ENCODE measurements around the gene NCS1. TPM values are rescaled to one million over a fixed set of nuclear protein-coding genes. Genes with fewer than 3 reads are reported as not detected.
A peak's percentile ranks its signal among the peaks of the same experiment; 100 is the strongest.
"Not testable (repeated sequence)": the region's sequence is repeated elsewhere in the genome, so short reads cannot be mapped to it uniquely, and the experiment has no call there.

Gene NCS1
- total RNA-seq, 1 donor, result 0.27 TPM

- no peak for DNase-seq (ENCODE audit: low read depth in 2 of 3, low spot score in 2 of 3)
Measured at GRCh38 chr9:130259044-130259443, 86.8 kb downstream of the NCS1 start.

DNA sequence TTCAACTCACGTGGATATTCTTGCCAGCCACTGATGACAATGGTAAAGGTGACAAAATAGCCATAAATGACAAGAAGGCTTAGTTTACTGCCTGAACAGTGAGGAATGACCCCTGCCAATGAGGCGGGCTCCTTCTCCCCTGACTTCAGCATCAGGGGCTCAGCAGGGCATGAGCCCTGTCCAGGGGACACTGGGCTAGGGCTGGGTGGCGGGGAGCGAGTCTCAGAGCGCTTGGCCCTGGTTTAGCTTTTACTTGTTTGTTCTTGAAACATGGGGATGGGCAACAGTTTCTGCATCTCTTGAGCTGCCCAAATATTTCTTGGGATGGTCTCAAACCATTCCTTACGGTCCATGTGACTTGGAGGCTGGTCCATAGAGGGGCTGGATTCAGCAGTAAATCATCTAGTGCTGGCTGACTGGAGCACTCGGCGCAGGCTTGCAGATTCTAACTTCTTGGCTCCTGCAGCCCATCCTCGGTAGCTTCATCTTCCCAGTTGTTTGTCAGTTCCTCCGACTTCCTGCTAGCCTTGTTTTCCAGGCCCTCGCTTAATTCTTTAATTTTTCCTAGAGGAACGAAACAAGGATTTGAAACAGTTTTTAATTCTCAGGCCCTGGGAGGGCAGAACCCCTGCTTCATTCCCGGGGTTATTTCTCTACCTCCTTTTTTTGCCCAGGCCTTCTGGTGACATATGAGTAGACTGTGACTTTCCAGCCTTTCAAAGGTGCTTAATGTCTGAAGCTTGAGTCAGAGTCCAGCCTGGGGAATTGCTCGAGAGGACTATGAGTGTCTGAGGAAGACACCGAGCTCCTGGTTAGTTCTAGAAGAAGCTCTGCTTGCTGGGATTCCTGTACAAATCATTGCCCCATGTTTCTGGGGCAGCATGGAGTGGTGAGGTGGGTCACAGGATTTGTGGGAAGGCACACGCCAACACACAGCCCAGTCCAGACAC is 88.9 kb downstream of the NCS1 start:
- no peak for DNase-seq (ENCODE audit: low read depth in 2 of 3, low spot score in 2 of 3)

GRCh38 chr9:130262061-130262745 is 90.0 kb downstream of the NCS1 start:
- no peak for DNase-seq (ENCODE audit: low read depth in 2 of 3, low spot score in 2 of 3)

- DNase-seq (ENCODE audit: low read depth in 2 of 3, low spot score in 2 of 3), result no peak
Measured at GRCh38 chr9:130262771-130263170, 90.6 kb downstream of the NCS1 start.

DNA sequence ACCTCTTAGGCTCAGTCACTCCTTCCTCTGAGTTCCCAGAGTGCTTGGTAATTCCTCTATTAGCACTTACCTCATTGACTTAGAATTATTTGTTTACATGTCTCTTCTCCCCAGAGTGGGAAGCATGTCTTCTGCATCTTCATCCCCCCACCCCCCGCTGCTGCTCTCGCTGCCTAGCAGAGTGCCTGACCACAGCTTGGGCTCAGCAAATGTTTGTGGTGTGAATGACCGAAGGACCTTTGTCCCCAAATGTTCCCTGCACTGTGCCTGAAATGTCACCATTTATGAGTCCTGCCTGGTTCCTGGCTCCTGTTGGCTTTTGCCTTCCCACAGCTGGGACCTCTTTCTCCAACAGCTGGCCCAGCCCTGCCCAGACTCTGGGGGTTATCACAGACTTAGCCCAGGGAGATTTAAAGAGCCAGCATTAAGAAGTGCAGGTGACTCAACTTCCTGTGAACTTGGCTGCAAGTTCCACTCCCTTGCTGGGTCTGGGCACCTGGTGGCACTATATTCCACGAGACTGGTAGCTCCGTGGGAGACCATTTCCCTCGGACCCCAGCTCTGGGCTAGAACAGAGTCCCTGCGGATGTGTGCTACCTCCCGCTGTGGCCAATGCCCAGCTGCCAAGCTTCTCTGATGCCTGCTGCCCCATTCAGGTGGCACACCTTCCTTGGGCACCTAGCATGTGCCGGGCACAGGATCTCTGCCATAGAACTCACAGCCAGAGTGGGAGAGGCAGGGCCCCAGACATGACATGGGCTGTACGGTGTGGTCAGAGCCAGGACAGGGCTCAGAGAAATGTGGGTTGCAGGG is 91.6 kb downstream of the NCS1 start:
- no peak for DNase-seq (ENCODE audit: low read depth in 2 of 3, low spot score in 2 of 3)

DNA sequence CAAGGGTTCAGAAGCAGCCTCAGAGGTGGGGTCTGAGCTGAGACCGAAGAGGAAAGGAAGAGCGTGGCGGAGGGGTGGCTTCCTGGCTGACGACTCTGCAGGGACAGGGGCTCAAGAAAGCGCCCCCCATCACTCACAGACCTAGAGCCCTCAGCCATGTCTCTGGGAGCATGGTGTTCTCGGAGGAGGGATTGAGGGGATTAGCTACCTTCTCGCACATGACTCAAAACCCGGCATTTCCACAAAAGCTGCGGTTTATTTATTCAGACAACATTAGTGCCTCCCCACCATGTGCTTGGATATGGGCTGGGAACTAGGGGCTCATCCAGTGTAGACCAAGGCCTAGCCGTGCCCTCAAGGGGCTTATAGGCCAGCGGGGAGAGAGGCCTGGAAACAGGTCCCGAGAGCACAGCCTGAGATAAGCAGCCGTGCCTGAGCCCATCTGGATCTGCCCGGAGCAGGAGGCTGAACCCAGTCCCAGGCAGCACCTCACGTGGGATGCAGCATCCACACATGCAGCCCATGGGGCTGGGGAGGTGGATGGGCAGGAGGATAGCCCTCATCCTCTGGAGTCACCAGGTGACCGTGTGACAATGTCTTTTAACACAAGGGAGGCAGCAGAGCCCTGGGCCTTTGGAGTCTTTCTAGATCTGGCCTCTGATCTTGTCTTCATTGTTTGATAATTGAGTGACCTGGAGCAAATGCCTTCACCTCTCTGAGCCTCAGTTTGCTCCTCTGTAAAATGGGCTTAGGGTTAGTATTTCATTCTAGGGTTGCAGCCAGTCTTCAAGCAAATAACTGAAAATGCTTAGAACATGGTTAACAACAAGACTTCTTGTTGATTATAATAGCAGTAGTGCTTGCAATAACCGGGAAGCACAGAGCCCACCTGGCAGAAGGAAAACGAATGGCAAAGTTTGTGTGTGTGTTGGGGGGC is 92.5 kb downstream of the NCS1 start:
- DNase-seq (ENCODE audit: low read depth in 2 of 3, low spot score in 2 of 3), result no peak

DNA sequence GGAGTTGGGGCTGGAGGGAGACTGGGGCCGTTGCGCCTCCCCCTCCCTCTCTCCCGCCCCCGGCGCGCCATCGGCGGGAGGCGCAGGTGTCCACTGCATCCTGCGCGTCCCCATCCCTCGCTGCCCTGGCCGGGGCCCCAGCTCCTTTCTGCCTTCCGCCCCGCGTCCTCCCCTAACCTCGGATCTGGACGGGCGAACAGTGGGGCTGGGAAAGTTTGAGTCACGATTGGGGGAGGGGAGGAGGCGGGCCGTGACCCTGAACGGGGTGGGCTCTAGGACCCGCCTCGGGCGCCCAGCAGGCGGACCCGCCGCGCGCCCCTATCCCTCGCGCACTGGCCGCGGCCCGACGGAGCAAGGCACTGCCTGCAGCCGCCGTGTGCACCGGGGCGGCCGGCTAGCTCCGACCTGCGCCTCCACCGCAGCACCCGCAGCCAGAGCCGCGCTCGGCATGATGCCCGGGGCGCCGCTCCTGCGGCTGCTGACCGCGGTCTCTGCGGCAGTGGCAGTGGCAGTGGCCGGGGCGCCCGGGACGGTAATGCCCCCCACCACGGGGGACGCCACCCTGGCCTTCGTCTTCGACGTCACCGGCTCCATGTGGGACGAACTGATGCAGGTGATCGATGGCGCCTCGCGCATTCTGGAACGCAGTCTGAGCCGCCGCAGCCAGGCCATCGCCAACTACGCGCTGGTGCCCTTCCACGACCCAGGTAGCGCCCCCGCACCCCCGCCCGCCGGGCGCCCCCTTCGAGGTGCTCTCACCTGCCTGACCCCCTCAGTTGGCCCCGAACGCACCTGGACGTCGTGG is 93.4 kb downstream of the NCS1 start, which contains the start of gene HMCN2:
HMCN2 (plus strand) TSS at position 330 of the 805 bp plus-strand sequence; CDS start at position 449, 119 bp downstream.
- peak in 2 of 3 donors; percentile 34 to 48 for DNase-seq (ENCODE audit: low read depth in 2 of 3, low spot score in 2 of 3)

- DNase-seq (ENCODE audit: low read depth in 2 of 3, low spot score in 2 of 3), result no peak
Measured at GRCh38 chr9:130266236-130267098, 94.3 kb downstream of the NCS1 start.

GRCh38 chr9:130267930-130268329 is 95.7 kb downstream of the NCS1 start:
- no peak for DNase-seq (ENCODE audit: low read depth in 2 of 3, low spot score in 2 of 3)

DNA sequence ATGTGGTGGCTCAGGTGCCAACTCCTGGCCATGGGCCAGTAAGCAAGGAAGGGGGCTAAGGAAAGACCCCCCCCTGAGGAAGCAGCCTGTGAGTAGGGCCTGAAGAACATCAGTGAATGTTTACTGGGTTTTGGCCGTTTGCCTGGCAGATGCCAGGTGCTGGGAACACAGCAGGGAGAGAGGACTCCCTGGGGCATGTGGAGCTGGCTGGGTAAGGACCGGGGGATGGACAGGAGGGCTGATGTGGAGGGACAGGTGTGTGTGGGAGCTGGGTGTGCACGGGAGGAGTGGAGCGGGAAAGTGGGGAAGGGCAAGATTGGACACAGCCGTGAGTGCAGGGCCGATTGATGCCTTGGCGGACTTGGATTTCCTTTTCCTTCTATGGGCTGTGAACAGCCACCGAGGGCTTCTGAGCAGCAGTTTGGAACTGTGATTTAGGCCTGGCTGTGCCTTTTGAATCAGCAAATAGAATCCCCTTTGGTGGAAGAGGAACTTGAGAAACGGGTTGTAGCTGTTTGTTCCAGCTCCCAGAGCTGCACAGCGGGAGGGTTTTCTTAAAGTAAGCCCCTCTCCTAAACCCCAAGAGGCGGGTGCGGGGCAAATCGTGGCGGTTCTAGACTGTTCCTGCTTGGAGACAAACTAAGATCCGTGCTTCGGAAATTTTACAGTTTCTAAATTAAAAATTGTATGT is 96.5 kb downstream of the NCS1 start:
- no peak for DNase-seq (ENCODE audit: low read depth in 2 of 3, low spot score in 2 of 3)

DNA sequence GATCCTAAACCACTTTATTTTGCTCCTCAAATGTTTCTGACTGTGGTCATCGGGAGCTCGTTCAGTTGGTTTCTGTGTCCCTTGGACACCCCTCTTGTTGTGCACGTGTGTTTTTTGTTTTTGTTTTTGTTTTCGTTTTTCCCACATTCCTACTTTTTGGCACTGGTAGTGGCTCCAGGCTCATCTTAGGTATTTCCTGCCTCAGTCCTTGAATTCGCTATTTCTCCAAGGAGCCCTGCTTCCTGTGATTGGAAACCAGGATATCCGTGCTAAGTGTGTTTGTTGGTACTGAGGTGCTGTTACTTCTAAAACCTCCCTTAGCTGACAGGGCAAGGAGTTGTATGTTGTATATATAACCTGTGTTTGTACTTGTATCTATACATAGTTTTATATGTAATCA is 99.3 kb downstream of the NCS1 start:
- no peak for DNase-seq (ENCODE audit: low read depth in 2 of 3, low spot score in 2 of 3)

DNA sequence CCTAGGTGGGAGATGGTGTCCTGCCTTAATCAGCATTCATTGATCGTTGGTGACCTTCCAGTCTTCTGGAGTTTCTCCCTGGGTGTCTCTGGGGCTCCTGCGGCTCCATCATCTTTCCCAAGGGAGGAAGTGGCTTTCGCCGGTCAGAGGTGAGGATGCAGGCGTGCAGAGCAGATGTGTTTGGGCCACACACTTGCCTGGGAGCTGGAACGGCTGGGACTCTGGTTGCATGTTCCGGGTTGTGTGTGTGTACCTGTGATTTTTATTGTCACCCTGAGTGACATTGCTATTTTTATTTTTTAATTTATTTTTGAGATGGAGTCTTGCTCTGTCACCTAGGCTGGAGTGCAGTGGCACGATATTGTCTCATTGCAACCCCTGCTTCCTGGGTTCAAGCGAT is 103.0 kb downstream of the NCS1 start:
- no peak for DNase-seq (ENCODE audit: low read depth in 2 of 3, low spot score in 2 of 3)

GRCh38 chr9:130276121-130276520 is 103.9 kb downstream of the NCS1 start:
- no peak for DNase-seq (ENCODE audit: low read depth in 2 of 3, low spot score in 2 of 3)

- DNase-seq (ENCODE audit: low read depth in 2 of 3, low spot score in 2 of 3), result no peak
Measured at GRCh38 chr9:130276955-130277354, 104.8 kb downstream of the NCS1 start.

DNA sequence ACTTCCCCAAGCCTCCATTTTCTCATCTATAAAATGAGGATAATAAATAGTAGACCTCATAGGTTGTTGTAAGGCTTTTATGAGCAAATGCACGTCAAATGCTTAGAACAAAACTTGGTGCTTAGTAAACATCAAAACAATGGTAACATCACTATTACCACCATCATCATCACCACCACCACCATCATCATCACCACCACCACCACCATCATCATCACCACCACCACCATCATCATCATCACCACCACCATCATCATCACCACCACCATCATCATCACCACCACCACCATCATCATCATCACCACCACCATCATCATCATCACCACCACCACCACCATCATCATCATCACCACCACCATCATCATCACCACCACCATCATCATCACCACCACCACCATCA is 105.3 kb downstream of the NCS1 start:
- DNase-seq (ENCODE audit: low read depth in 2 of 3, low spot score in 2 of 3), result not testable (repeated sequence)

DNA sequence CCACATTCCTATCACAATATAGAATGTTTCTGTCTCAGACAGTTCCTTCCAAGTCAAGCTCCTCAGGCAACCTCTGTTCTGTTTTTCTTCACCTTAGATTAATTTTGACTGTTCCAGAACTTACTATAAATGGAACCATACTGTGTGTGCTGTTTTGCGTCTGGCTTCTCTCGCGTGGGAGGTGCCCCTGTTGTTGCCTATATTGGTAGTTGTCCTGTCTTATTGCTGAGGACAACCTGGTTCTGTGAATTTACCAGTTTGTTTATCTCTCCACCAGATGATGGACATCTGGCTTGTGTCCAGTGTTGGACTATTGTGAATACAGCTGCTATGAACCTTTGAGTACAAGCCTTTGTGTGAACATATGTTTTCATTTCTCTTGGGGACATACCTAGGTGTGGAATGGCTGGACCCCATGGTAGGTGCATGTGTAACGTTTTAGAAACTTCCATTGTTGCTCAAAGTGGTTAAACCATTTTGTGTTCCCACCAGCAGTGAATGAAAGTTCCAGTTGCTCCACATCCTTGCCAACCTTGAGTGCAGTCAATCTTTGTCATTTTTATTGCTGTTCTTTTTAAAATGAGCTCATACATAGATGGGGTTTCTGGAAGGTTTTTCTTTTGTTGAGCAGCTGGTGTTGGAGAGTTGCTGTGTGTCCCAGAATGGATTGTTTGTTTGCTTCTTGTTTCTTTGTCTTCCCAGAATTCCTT is 111.5 kb downstream of the NCS1 start:
- DNase-seq (ENCODE audit: low read depth in 2 of 3, low spot score in 2 of 3), result no peak

DNA sequence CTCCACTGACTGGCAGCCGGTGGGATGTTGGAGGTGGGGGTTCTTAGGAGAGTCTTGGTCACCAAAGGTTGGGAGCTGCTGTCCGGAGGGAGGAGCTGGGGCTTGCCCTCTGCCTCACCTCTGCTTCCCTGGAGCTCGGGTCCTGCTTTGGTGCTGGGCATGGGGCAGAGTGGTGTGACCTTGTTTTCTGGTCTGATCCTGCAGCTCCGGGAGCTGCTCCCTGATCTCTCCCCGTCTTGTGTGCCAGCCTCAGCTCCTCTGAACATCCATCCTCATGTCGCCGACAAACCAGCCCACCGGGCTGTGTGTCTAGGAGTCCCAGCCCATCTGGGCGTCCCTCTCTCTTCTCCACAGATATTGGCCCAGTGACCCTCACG is 112.0 kb downstream of the NCS1 start:
- no peak for DNase-seq (ENCODE audit: low read depth in 2 of 3, low spot score in 2 of 3)

Measured in hematopoietic multipotent progenitor cell (in vitro differentiated cells).